HEK293 (cell line): Measurements from ENCODE around the gene ERCC3.

Experiments used
- CTCF ChIA-PET: fragments of 350-600 bp; formaldehyde crosslinking; extraction: SDS; loops from one replicate; lab custom pipeline; 2021; ENCODE audit warnings: antibody characterized with exemption; lab: Yijun Ruan, JAX
- POLR2A ChIA-PET: fragments of 300-600 bp; formaldehyde crosslinking; extraction: SDS; loops from one replicate; lab custom pipeline; 2020; ENCODE audit warnings: antibody characterized with exemption, inconsistent platforms; lab: Yijun Ruan, JAX
- H3K27ac ChIP-seq: fragments of 200-500 bp; sonication (Bioruptor generic); 2 replicates; pipeline ENCODE4 v1.5.1; 2014; ENCODE audit warnings: low read depth, low read length, control low read depth, inconsistent platforms; ENCODE audit errors: extremely low read depth
- H3K36me3 ChIP-seq, 2 experiments: fragments of 200-500 bp in 1 of 2; sonication (Bioruptor generic) in 1 of 2; 1 replicate in 1 of 2; 2 replicates in 1 of 2; pipeline ENCODE4 v1.5.1; 2014 to 2017; ENCODE audit warnings: inconsistent platforms in 2 of 2, low read length in 2 of 2; ENCODE audit not compliant: control insufficient read depth in 2 of 2, insufficient read depth in 1 of 2
- H3K4me1 ChIP-seq: fragments of 200-500 bp; sonication (Bioruptor generic); 2 replicates; pipeline ENCODE4 v1.5.1; 2014; ENCODE audit warnings: mild to moderate bottlenecking, low read length, inconsistent platforms; ENCODE audit not compliant: control insufficient read depth, insufficient read depth
- H3K4me3 ChIP-seq: 2 replicates; pipeline ENCODE4 v1.5.1; 2011; ENCODE audit warnings: low read depth, mild to moderate bottlenecking, control low read depth, low read length, moderate library complexity
- H3K9me3 ChIP-seq: fragments of 200-500 bp; sonication (Bioruptor generic); 2 replicates; pipeline ENCODE4 v1.5.1; 2014; ENCODE audit warnings: low read depth, low read length, inconsistent platforms; ENCODE audit not compliant: control insufficient read depth, insufficient read depth
- BCL11A ChIP-seq: fragments of 450-650 bp; formaldehyde crosslinking; IDR thresholded peaks from 2 replicates; pipeline ENCODE4 v1.5.1; 2016; ENCODE audit warnings: low read depth, missing biosample characterization, missing genetic modification characterization
- HOXA7 ChIP-seq: sonication (generic); formaldehyde crosslinking; IDR thresholded peaks from 2 replicates; pipeline ENCODE4 v1.8.1; 2022; ENCODE audit warnings: missing genetic modification reagents, borderline replicate concordance
- MYNN ChIP-seq: fragments of 450-650 bp; formaldehyde crosslinking; IDR thresholded peaks from 2 replicates; pipeline ENCODE4 v1.5.1; 2016; ENCODE audit warnings: missing biosample characterization, missing genetic modification characterization, borderline replicate concordance
- PRDM1 ChIP-seq: fragments of 450-650 bp; formaldehyde crosslinking; IDR thresholded peaks from 2 replicates; pipeline ENCODE4; 2016; ENCODE audit warnings: missing biosample characterization, missing genetic modification characterization
- ZBTB20 ChIP-seq: fragments of 450-650 bp; formaldehyde crosslinking; IDR thresholded peaks from 2 replicates; pipeline ENCODE4 v1.5.1; 2016; ENCODE audit warnings: missing biosample characterization, missing genetic modification characterization
- ZNF112 ChIP-seq: fragments of 450-650 bp; formaldehyde crosslinking; IDR thresholded peaks from 2 replicates; pipeline ENCODE4 v1.5.0; 2017; ENCODE audit warnings: missing biosample characterization, missing genetic modification characterization
- ZNF121 ChIP-seq: fragments of 450-650 bp; formaldehyde crosslinking; IDR thresholded peaks from 2 replicates; pipeline ENCODE4 v1.5.1; 2016; ENCODE audit warnings: missing biosample characterization, missing genetic modification characterization
- ZNF211 ChIP-seq: fragments of 450-650 bp; formaldehyde crosslinking; IDR thresholded peaks from 2 replicates; pipeline ENCODE4 v1.5.1; 2016; ENCODE audit warnings: low read depth, missing biosample characterization, missing genetic modification characterization
- ZNF223 ChIP-seq: fragments of 450-650 bp; formaldehyde crosslinking; IDR thresholded peaks from 2 replicates; pipeline ENCODE4 v1.5.1; 2016; ENCODE audit warnings: missing biosample characterization, missing genetic modification characterization
- ZNF274 ChIP-seq, 2 experiments: fragments of 200-500 bp in 1 of 2; fragments of 450-650 bp in 1 of 2; sonication (Bioruptor generic) in 1 of 2; formaldehyde crosslinking in 1 of 2; IDR thresholded peaks; 2 replicates each; pipeline versions ENCODE4 v1.5.1 to v1.6.1; 2014 to 2016; ENCODE audit warnings: borderline replicate concordance in 1 of 2, inconsistent platforms in 1 of 2, low read length in 1 of 2, missing biosample characterization in 1 of 2, missing genetic modification characterization in 1 of 2
- ZNF366 ChIP-seq: fragments of 450-650 bp; formaldehyde crosslinking; conservative IDR thresholded peaks from 2 replicates; pipeline ENCODE4 v1.5.1; 2016; ENCODE audit warnings: missing biosample characterization, missing genetic modification characterization
- ZNF473 ChIP-seq: fragments of 450-650 bp; formaldehyde crosslinking; IDR thresholded peaks from 2 replicates; pipeline ENCODE4 v1.5.1; 2017; ENCODE audit warnings: missing biosample characterization, missing genetic modification characterization
- ZNF571 ChIP-seq: fragments of 450-650 bp; formaldehyde crosslinking; IDR thresholded peaks from 2 replicates; pipeline ENCODE4 v1.5.0; 2017; ENCODE audit warnings: missing biosample characterization, missing genetic modification characterization
- ZNF629 ChIP-seq: fragments of 450-650 bp; formaldehyde crosslinking; IDR thresholded peaks from 2 replicates; pipeline ENCODE4 v1.5.1; 2017; ENCODE audit warnings: missing biosample characterization, missing genetic modification characterization
- ZNF776 ChIP-seq: fragments of 450-650 bp; formaldehyde crosslinking; IDR thresholded peaks from 2 replicates; pipeline ENCODE4 v1.5.0; 2017; ENCODE audit warnings: missing biosample characterization, missing genetic modification characterization, borderline replicate concordance
- ZSCAN16 ChIP-seq: fragments of 450-650 bp; formaldehyde crosslinking; IDR thresholded peaks from 2 replicates; pipeline ENCODE4 v1.5.1; 2016; ENCODE audit warnings: missing biosample characterization, missing genetic modification characterization
- TF ChIP-seq, protein P1 (sequence below): fragments of 450-650 bp; formaldehyde crosslinking; IDR thresholded peaks from 2 replicates; pipeline ENCODE4 v1.5.0; 2017; ENCODE audit warnings: missing biosample characterization, missing genetic modification characterization, borderline replicate concordance
- TF ChIP-seq, protein P2 (sequence below): fragments of 450-650 bp; formaldehyde crosslinking; IDR thresholded peaks from 2 replicates; pipeline ENCODE4 v1.5.1; 2017; ENCODE audit warnings: missing biosample characterization, missing genetic modification characterization
- TF ChIP-seq, protein P3 (sequence below): fragments of 450-650 bp; formaldehyde crosslinking; conservative IDR thresholded peaks from 2 replicates; pipeline ENCODE4 v1.5.1; 2016; ENCODE audit warnings: low read depth, missing biosample characterization, missing genetic modification characterization
- TF ChIP-seq, protein P4 (sequence below): fragments of 450-650 bp; formaldehyde crosslinking; optimal IDR thresholded peaks from 2 replicates; pipeline ENCODE3; 2016; ENCODE audit warnings: missing biosample characterization, mild to moderate bottlenecking, missing genetic modification characterization
- TF ChIP-seq, protein P5 (sequence below): fragments of 450-650 bp; formaldehyde crosslinking; IDR thresholded peaks from 2 replicates; pipeline ENCODE4 v1.5.1; 2017; ENCODE audit warnings: missing biosample characterization, missing genetic modification characterization
- TF ChIP-seq, protein P6 (sequence below): fragments of 450-650 bp; formaldehyde crosslinking; IDR thresholded peaks from 2 replicates; pipeline ENCODE4 v1.5.1; 2016; ENCODE audit warnings: missing biosample characterization, missing genetic modification characterization

ERCC3 gene

DNA sequence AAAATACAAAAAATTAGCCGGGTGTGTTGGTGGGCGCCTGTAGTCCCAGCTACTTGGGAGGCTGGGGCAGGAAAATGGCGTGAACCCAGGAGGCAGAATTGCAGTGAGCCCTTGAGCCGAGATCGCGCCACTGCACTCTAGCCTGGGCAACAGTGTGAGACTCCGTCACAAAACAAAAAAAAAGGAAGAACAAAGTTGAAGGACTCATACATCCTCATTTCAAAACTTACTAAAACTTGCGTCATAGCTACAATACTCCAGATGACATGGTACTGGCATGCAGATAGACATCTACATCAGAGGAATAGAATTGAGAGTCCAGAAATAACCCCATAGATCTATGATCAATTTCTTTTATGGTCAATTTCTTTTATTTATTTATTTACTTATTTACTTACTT lies 60.2 kb downstream of the ERCC3 start (continued):
- TF ChIP-seq ZNF274 (IDR thresholded peaks at IDR 0.05; ENCODE audit: low read length) (no peak), ZNF274 (tag by site-specific recombination; IDR thresholded peaks at IDR 0.05; ENCODE audit: borderline replicate concordance) (no peak)
- TF ChIP-seq, protein P1, sequence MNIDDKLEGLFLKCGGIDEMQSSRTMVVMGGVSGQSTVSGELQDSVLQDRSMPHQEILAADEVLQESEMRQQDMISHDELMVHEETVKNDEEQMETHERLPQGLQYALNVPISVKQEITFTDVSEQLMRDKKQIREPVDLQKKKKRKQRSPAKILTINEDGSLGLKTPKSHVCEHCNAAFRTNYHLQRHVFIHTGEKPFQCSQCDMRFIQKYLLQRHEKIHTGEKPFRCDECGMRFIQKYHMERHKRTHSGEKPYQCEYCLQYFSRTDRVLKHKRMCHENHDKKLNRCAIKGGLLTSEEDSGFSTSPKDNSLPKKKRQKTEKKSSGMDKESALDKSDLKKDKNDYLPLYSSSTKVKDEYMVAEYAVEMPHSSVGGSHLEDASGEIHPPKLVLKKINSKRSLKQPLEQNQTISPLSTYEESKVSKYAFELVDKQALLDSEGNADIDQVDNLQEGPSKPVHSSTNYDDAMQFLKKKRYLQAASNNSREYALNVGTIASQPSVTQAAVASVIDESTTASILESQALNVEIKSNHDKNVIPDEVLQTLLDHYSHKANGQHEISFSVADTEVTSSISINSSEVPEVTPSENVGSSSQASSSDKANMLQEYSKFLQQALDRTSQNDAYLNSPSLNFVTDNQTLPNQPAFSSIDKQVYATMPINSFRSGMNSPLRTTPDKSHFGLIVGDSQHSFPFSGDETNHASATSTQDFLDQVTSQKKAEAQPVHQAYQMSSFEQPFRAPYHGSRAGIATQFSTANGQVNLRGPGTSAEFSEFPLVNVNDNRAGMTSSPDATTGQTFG (tag by site-specific recombination): no peak
- TF ChIP-seq, all 188 proteins: peak for 0

DNA sequence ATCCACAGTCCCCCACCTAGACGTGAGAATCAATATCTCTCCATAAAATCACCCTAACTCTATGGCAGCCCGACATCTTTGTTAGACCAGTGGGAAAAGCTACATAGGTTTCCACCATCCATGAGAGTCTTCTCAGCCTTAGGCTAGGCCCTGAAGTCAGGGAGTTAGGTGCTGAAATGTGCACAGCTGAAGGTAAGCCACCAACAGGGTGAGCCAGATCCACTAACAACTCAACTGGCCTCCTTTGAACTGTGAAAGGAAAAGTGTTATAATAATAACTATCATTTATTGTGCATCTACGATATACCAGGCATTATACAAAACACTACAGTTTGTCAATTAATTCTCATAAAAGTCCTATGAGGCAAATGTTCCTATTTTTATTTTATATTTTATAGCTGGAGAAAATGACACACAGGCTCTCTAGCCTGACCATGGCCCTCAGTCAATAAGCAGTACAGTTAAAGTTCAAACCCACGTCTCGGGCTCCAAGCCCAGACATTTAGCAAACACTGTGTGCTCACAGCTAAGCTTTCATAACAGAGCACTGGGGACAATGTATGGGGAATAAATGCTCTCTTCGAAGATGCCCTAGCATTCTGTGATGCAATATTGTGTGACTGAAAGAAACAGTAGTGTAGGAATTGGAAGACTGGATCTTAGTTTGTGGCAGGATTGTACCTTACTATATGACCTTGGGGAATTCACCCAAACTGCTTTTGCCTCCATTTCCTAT lies 62.6 kb downstream of the ERCC3 start:
- POLR2A ChIA-PET: no interaction called here
- Histone ChIP-seq H3K36me3 (no peaks in the 10 kb centered on the region), H3K4me1 (peaks cover 6% of the 10 kb centered on the region)
- TF ChIP-seq HOXA7 (no peak), ZNF121 (tag by site-specific recombination) (no peak), ZNF473 (tag by site-specific recombination) (no peak), ZNF571 (tag by site-specific recombination) (no peak), ZNF223 (tag by site-specific recombination) (no peak), ZNF776 (tag by site-specific recombination) (no peak), ZNF112 (tag by site-specific recombination) (no peak), ZSCAN16 (tag by site-specific recombination) (no peak), ZNF211 (tag by site-specific recombination) (no peak), PRDM1 (tag by site-specific recombination) (no peak), ZNF629 (tag by site-specific recombination) (no peak), MYNN (tag by site-specific recombination) (no peak), ZBTB20 (tag by site-specific recombination) (no peak), ZNF366 (tag by site-specific recombination) (no peak), BCL11A (tag by site-specific recombination) (no peak)
- TF ChIP-seq, protein P2, sequence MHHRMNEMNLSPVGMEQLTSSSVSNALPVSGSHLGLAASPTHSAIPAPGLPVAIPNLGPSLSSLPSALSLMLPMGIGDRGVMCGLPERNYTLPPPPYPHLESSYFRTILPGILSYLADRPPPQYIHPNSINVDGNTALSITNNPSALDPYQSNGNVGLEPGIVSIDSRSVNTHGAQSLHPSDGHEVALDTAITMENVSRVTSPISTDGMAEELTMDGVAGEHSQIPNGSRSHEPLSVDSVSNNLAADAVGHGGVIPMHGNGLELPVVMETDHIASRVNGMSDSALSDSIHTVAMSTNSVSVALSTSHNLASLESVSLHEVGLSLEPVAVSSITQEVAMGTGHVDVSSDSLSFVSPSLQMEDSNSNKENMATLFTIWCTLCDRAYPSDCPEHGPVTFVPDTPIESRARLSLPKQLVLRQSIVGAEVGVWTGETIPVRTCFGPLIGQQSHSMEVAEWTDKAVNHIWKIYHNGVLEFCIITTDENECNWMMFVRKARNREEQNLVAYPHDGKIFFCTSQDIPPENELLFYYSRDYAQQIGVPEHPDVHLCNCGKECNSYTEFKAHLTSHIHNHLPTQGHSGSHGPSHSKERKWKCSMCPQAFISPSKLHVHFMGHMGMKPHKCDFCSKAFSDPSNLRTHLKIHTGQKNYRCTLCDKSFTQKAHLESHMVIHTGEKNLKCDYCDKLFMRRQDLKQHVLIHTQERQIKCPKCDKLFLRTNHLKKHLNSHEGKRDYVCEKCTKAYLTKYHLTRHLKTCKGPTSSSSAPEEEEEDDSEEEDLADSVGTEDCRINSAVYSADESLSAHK (tag by site-specific recombination): no peak
- TF ChIP-seq, protein P3, sequence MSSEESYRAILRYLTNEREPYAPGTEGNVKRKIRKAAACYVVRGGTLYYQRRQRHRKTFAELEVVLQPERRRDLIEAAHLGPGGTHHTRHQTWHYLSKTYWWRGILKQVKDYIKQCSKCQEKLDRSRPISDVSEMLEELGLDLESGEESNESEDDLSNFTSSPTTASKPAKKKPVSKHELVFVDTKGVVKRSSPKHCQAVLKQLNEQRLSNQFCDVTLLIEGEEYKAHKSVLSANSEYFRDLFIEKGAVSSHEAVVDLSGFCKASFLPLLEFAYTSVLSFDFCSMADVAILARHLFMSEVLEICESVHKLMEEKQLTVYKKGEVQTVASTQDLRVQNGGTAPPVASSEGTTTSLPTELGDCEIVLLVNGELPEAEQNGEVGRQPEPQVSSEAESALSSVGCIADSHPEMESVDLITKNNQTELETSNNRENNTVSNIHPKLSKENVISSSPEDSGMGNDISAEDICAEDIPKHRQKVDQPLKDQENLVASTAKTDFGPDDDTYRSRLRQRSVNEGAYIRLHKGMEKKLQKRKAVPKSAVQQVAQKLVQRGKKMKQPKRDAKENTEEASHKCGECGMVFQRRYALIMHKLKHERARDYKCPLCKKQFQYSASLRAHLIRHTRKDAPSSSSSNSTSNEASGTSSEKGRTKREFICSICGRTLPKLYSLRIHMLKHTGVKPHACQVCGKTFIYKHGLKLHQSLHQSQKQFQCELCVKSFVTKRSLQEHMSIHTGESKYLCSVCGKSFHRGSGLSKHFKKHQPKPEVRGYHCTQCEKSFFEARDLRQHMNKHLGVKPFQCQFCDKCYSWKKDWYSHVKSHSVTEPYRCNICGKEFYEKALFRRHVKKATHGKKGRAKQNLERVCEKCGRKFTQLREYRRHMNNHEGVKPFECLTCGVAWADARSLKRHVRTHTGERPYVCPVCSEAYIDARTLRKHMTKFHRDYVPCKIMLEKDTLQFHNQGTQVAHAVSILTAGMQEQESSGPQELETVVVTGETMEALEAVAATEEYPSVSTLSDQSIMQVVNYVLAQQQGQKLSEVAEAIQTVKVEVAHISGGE (tag by site-specific recombination): no peak
- TF ChIP-seq, protein P4, sequence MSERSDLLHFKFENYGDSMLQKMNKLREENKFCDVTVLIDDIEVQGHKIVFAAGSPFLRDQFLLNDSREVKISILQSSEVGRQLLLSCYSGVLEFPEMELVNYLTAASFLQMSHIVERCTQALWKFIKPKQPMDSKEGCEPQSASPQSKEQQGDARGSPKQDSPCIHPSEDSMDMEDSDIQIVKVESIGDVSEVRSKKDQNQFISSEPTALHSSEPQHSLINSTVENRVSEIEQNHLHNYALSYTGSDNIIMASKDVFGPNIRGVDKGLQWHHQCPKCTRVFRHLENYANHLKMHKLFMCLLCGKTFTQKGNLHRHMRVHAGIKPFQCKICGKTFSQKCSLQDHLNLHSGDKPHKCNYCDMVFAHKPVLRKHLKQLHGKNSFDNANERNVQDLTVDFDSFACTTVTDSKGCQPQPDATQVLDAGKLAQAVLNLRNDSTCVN: no peak
- TF ChIP-seq, protein P5, sequence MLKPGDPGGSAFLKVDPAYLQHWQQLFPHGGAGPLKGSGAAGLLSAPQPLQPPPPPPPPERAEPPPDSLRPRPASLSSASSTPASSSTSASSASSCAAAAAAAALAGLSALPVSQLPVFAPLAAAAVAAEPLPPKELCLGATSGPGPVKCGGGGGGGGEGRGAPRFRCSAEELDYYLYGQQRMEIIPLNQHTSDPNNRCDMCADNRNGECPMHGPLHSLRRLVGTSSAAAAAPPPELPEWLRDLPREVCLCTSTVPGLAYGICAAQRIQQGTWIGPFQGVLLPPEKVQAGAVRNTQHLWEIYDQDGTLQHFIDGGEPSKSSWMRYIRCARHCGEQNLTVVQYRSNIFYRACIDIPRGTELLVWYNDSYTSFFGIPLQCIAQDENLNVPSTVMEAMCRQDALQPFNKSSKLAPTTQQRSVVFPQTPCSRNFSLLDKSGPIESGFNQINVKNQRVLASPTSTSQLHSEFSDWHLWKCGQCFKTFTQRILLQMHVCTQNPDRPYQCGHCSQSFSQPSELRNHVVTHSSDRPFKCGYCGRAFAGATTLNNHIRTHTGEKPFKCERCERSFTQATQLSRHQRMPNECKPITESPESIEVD: no peak
- TF ChIP-seq, protein P6, sequence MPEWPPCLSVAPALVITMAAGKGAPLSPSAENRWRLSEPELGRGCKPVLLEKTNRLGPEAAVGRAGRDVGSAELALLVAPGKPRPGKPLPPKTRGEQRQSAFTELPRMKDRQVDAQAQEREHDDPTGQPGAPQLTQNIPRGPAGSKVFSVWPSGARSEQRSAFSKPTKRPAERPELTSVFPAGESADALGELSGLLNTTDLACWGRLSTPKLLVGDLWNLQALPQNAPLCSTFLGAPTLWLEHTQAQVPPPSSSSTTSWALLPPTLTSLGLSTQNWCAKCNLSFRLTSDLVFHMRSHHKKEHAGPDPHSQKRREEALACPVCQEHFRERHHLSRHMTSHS (tag by site-specific recombination): no peak
- TF ChIP-seq, all 188 proteins: peak for 0
- CTCF ChIA-PET: no interaction called here
- H3K9me3 ChIP-seq: no peaks in the 10 kb centered on the region
- no peak overlapping the region for H3K4me3 ChIP-seq
- no peak overlapping the region for H3K27ac ChIP-seq
